H1 (cell line): ENCODE data around the gene RERE. TPM values are rescaled to one million over a fixed set of nuclear protein-coding genes. Genes with fewer than 3 reads are reported as not detected.

Experiments
- CTBP2 ChIP-seq: IDR thresholded peaks from 2 replicates; pipeline ENCODE4 v1.7.0; 2011; ENCODE audit warnings: borderline replicate concordance, mild to moderate bottlenecking, moderate library complexity, mixed read lengths, low read length; ENCODE audit not compliant: insufficient read depth, insufficient read length
- GABPA ChIP-seq: IDR thresholded peaks from 2 replicates; pipeline ENCODE4 v1.6.1; 2011; ENCODE audit warnings: mild to moderate bottlenecking, low read length, moderate library complexity, borderline replicate concordance; ENCODE audit not compliant: insufficient read depth
- MAFK ChIP-seq: IDR thresholded peaks from 2 replicates; pipeline ENCODE4 v1.6.1; 2012; ENCODE audit warnings: low read depth, mild to moderate bottlenecking, improper control_type of control experiment, low read length
- SAP30 ChIP-seq: fragments of 300-600 bp; sonication (generic); IDR thresholded peaks from 2 replicates; pipeline ENCODE4 v1.7.1; 2012; ENCODE audit warnings: low read length, moderate library complexity, mild to moderate bottlenecking, inconsistent platforms; ENCODE audit not compliant: insufficient read depth, insufficient replicate concordance
- SIX5 ChIP-seq: IDR thresholded peaks from 2 replicates; pipeline ENCODE4 v1.6.1; 2011; ENCODE audit warnings: mild to moderate bottlenecking, low read depth, low read length
- polyA plus RNA-seq, 7 experiments: library from polyadenylated mRNA; depleted of rRNA in 3 of 7; stranded (reverse) in 5 of 7; unstranded in 2 of 7; fragments of >200 nt in 5 of 7; fragments of 200-250 nt in 2 of 7; gene quantifications; 1 replicate in 5 of 7; 2 replicates in 1 of 7; 4 replicates in 1 of 7; pipeline versions ENCODE4 v1.2.1 to v1.2.3, GENCODE V29; 2011 to 2013; ENCODE audit warnings: missing spikeins in 2 of 7, mixed read lengths in 2 of 7
- total RNA-seq: library from RNA; stranded (reverse); fragmentation: NEBNext Ultra II Directional; extraction: Animal tissue kit (Norgen Biotek cat#: 25700); gene quantifications from 2 replicates; pipeline ENCODE4 v1.2.1, GENCODE V29; 2021
- TF ChIP-seq, protein P1 (sequence below): fragments of 300-600 bp; sonication (generic); IDR thresholded peaks from 2 replicates; pipeline ENCODE4 v1.7.1; 2012; ENCODE audit warnings: low read length, moderate library complexity, mild to moderate bottlenecking, inconsistent platforms; ENCODE audit not compliant: insufficient replicate concordance
- TF ChIP-seq, protein P2 (sequence below), 3 experiments: IDR thresholded peaks; 1 replicate in 2 of 3; 2 replicates in 1 of 3; pipeline versions ENCODE4 v1.5.1 to v1.6.1; 2011; ENCODE audit warnings: low read length in 3 of 3, mild to moderate bottlenecking in 3 of 3, inconsistent platforms in 2 of 3, low read depth in 1 of 3, moderate library complexity in 1 of 3; ENCODE audit not compliant: insufficient read depth in 1 of 3; ENCODE audit errors: control extremely low read depth in 1 of 3
- TF ChIP-seq, protein P3 (sequence below): IDR thresholded peaks from 2 replicates; pipeline ENCODE4 v1.6.1; 2012; ENCODE audit warnings: inconsistent platforms

The RERE gene
- total and polyA plus RNA-seq, 2 of the 8 experiments (the other 6 are each of a cell fraction or from before 2014, with no cell fraction given): 15.3 to 142 TPM

DNA sequence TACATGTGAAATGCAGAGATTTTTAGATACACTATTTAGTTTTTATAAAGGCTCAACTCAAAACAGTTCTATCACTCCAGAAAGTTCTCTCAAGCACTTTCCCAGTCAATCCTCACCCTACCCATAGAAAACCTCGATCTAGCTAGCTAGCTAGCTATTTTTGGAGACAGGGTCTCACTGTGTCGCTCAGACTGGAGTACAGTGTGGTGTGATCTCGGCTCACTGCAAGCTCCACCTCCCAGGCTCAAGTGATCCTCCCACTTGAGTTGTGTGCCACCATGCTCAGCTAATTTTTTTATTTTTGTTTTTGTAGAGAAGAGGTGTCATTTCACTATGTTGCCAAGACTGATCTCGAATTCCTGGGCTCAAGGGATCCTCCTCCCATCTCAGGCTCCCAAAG is 236.9 kb downstream of the RERE start (continued):
- TF ChIP-seq, protein P1, sequence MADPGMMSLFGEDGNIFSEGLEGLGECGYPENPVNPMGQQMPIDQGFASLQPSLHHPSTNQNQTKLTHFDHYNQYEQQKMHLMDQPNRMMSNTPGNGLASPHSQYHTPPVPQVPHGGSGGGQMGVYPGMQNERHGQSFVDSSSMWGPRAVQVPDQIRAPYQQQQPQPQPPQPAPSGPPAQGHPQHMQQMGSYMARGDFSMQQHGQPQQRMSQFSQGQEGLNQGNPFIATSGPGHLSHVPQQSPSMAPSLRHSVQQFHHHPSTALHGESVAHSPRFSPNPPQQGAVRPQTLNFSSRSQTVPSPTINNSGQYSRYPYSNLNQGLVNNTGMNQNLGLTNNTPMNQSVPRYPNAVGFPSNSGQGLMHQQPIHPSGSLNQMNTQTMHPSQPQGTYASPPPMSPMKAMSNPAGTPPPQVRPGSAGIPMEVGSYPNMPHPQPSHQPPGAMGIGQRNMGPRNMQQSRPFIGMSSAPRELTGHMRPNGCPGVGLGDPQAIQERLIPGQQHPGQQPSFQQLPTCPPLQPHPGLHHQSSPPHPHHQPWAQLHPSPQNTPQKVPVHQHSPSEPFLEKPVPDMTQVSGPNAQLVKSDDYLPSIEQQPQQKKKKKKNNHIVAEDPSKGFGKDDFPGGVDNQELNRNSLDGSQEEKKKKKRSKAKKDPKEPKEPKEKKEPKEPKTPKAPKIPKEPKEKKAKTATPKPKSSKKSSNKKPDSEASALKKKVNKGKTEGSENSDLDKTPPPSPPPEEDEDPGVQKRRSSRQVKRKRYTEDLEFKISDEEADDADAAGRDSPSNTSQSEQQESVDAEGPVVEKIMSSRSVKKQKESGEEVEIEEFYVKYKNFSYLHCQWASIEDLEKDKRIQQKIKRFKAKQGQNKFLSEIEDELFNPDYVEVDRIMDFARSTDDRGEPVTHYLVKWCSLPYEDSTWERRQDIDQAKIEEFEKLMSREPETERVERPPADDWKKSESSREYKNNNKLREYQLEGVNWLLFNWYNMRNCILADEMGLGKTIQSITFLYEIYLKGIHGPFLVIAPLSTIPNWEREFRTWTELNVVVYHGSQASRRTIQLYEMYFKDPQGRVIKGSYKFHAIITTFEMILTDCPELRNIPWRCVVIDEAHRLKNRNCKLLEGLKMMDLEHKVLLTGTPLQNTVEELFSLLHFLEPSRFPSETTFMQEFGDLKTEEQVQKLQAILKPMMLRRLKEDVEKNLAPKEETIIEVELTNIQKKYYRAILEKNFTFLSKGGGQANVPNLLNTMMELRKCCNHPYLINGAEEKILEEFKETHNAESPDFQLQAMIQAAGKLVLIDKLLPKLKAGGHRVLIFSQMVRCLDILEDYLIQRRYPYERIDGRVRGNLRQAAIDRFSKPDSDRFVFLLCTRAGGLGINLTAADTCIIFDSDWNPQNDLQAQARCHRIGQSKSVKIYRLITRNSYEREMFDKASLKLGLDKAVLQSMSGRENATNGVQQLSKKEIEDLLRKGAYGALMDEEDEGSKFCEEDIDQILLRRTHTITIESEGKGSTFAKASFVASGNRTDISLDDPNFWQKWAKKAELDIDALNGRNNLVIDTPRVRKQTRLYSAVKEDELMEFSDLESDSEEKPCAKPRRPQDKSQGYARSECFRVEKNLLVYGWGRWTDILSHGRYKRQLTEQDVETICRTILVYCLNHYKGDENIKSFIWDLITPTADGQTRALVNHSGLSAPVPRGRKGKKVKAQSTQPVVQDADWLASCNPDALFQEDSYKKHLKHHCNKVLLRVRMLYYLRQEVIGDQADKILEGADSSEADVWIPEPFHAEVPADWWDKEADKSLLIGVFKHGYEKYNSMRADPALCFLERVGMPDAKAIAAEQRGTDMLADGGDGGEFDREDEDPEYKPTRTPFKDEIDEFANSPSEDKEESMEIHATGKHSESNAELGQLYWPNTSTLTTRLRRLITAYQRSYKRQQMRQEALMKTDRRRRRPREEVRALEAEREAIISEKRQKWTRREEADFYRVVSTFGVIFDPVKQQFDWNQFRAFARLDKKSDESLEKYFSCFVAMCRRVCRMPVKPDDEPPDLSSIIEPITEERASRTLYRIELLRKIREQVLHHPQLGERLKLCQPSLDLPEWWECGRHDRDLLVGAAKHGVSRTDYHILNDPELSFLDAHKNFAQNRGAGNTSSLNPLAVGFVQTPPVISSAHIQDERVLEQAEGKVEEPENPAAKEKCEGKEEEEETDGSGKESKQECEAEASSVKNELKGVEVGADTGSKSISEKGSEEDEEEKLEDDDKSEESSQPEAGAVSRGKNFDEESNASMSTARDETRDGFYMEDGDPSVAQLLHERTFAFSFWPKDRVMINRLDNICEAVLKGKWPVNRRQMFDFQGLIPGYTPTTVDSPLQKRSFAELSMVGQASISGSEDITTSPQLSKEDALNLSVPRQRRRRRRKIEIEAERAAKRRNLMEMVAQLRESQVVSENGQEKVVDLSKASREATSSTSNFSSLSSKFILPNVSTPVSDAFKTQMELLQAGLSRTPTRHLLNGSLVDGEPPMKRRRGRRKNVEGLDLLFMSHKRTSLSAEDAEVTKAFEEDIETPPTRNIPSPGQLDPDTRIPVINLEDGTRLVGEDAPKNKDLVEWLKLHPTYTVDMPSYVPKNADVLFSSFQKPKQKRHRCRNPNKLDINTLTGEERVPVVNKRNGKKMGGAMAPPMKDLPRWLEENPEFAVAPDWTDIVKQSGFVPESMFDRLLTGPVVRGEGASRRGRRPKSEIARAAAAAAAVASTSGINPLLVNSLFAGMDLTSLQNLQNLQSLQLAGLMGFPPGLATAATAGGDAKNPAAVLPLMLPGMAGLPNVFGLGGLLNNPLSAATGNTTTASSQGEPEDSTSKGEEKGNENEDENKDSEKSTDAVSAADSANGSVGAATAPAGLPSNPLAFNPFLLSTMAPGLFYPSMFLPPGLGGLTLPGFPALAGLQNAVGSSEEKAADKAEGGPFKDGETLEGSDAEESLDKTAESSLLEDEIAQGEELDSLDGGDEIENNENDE: no peak
- TF ChIP-seq, protein P2, sequence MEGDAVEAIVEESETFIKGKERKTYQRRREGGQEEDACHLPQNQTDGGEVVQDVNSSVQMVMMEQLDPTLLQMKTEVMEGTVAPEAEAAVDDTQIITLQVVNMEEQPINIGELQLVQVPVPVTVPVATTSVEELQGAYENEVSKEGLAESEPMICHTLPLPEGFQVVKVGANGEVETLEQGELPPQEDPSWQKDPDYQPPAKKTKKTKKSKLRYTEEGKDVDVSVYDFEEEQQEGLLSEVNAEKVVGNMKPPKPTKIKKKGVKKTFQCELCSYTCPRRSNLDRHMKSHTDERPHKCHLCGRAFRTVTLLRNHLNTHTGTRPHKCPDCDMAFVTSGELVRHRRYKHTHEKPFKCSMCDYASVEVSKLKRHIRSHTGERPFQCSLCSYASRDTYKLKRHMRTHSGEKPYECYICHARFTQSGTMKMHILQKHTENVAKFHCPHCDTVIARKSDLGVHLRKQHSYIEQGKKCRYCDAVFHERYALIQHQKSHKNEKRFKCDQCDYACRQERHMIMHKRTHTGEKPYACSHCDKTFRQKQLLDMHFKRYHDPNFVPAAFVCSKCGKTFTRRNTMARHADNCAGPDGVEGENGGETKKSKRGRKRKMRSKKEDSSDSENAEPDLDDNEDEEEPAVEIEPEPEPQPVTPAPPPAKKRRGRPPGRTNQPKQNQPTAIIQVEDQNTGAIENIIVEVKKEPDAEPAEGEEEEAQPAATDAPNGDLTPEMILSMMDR (IDR thresholded peaks at IDR 0.05; ENCODE audit: control extremely low read depth in 1 of 3, insufficient read depth in 1 of 3, low read depth in 1 of 3, low read length in 3 of 3): no peak
- TF ChIP-seq CTBP2: no peak
- TF ChIP-seq, protein P3, sequence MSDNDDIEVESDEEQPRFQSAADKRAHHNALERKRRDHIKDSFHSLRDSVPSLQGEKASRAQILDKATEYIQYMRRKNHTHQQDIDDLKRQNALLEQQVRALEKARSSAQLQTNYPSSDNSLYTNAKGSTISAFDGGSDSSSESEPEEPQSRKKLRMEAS: no peak
- TF ChIP-seq GABPA: no peak
- no peak for TF ChIP-seq SAP30
- no peak for TF ChIP-seq MAFK
- no peak for TF ChIP-seq SIX5
